SK-N-SH (cell line): ENCODE results near the gene VPS50. TPM values are rescaled to one million over a fixed set of nuclear protein-coding genes. Genes with fewer than 3 reads are reported as not detected.

Source experiments
- CTCF ChIA-PET: fragments of 300-600, 350-600 bp; formaldehyde crosslinking; extraction: SDS; loops from one replicate; lab custom pipeline; 2021; lab: Yijun Ruan, JAX
- POLR2A ChIA-PET: fragments of 350-600 bp; sonication (Branson Sonifier 250); formaldehyde crosslinking; extraction: SDS; loops from one replicate; lab custom pipeline; 2020; ENCODE audit warnings: antibody characterized with exemption, inconsistent platforms; lab: Yijun Ruan, JAX
- DNase-seq: peaks from one replicate; pipeline ENCODE4 v3.0.0; 2012
- H2AFZ ChIP-seq: fragments of 200-600 bp; sonication (generic); 2 replicates; pipeline ENCODE4 v1.8.1; 2016; ENCODE audit warnings: antibody characterized with exemption, mild to moderate bottlenecking, low read depth
- H3F3A ChIP-seq: fragments of 200-600 bp; sonication (generic); replicated peaks from 2 replicates; pipeline ENCODE3; 2016; ENCODE audit warnings: antibody characterized with exemption, mild to moderate bottlenecking; ENCODE audit not compliant: insufficient read depth
- H3K27ac ChIP-seq, 2 experiments: fragments of 200-500 bp in 1 of 2; fragments of 200-600 bp in 1 of 2; sonication (Bioruptor generic) in 1 of 2; sonication (generic), shearing (Covaris generic) in 1 of 2; 2 replicates each; pipeline versions ENCODE4 v1.5.1 to v1.6.1; 2014 to 2016; ENCODE audit warnings: low read depth in 2 of 2, inconsistent platforms in 1 of 2, low read length in 1 of 2, mild to moderate bottlenecking in 1 of 2, mixed read lengths in 1 of 2
- H3K27me3 ChIP-seq: fragments of 200-600 bp; sonication (generic), shearing (Covaris generic); 2 replicates; pipeline ENCODE4 v1.6.1; 2016; ENCODE audit warnings: mixed run types; ENCODE audit not compliant: insufficient read depth
- H3K36me3 ChIP-seq, 2 experiments: fragments of 200-500 bp in 1 of 2; fragments of 200-600 bp in 1 of 2; sonication (Bioruptor generic) in 1 of 2; sonication (generic) in 1 of 2; replicated peaks in 1 of 2; 2 replicates each; pipeline versions ENCODE3 to v1.5.1; 2014 to 2016; ENCODE audit warnings: low read length in 1 of 2, mild to moderate bottlenecking in 1 of 2; ENCODE audit not compliant: insufficient read depth in 2 of 2, control insufficient read depth in 1 of 2
- H3K4me1 ChIP-seq, 2 experiments: fragments of 200-500 bp in 1 of 2; fragments of 200-600 bp in 1 of 2; sonication (Bioruptor generic) in 1 of 2; sonication (generic), shearing (Covaris generic) in 1 of 2; 2 replicates each; pipeline versions ENCODE4 v1.5.1 to v1.6.1; 2014 to 2016; ENCODE audit warnings: low read depth in 1 of 2, low read length in 1 of 2, mixed run types in 1 of 2; ENCODE audit not compliant: insufficient read depth in 2 of 2, control insufficient read depth in 1 of 2
- H3K4me2 ChIP-seq: fragments of 200-600 bp; sonication (generic), shearing (Covaris generic); 2 replicates; pipeline ENCODE4 v1.6.1; 2017; ENCODE audit warnings: mixed run types
- H3K4me3 ChIP-seq, 2 experiments: fragments of 200-500 bp in 1 of 2; fragments of 200-600 bp in 1 of 2; sonication (Bioruptor generic) in 1 of 2; sonication (generic), shearing (Covaris generic) in 1 of 2; 2 replicates each; pipeline versions ENCODE4 v1.5.1 to v1.8.1; 2014 to 2016; ENCODE audit warnings: low read depth in 2 of 2, inconsistent platforms in 1 of 2, low read length in 1 of 2, mild to moderate bottlenecking in 1 of 2, mixed read lengths in 1 of 2, moderate library complexity in 1 of 2
- H3K79me2 ChIP-seq: fragments of 200-600 bp; sonication (generic); 2 replicates; pipeline ENCODE4 v1.8.1; 2017; ENCODE audit warnings: mild to moderate bottlenecking; ENCODE audit not compliant: insufficient read depth
- H3K9ac ChIP-seq: fragments of 200-600 bp; sonication (generic); 2 replicates; pipeline ENCODE4 v1.6.1; 2017; ENCODE audit warnings: mixed run types
- H3K9me2 ChIP-seq: fragments of 200-600 bp; sonication (generic); 2 replicates; pipeline ENCODE4 v1.6.1; 2017; ENCODE audit warnings: mixed run types
- H3K9me3 ChIP-seq: fragments of 200-600 bp; sonication (generic); 2 replicates; pipeline ENCODE4 v1.6.1; 2017; ENCODE audit warnings: mixed run types, mild to moderate bottlenecking, moderate library complexity
- H4K20me1 ChIP-seq: fragments of 200-600 bp; sonication (generic); 2 replicates; pipeline ENCODE4 v1.6.1; 2017; ENCODE audit warnings: mild to moderate bottlenecking, mixed run types; ENCODE audit not compliant: insufficient read depth
- CTCF ChIP-seq: fragments of 200-600 bp; sonication (generic); IDR thresholded peaks from 2 replicates; pipeline ENCODE4 v1.6.1; 2017; ENCODE audit warnings: antibody characterized with exemption, mild to moderate bottlenecking, moderate library complexity
- EP300 ChIP-seq, 2 experiments: IDR thresholded peaks; 2 replicates each; pipeline versions ENCODE4 v1.4.0 to v1.6.1; 2012; ENCODE audit warnings: borderline replicate concordance in 1 of 2, low read depth in 1 of 2, low read length in 1 of 2
- FOXJ3 ChIP-seq: sonication (generic); formaldehyde crosslinking; IDR thresholded peaks from 2 replicates; pipeline ENCODE4 v1.5.1; 2020; ENCODE audit warnings: mild to moderate bottlenecking, missing genetic modification reagents
- MAX ChIP-seq: IDR thresholded peaks from 2 replicates; pipeline ENCODE4 v1.4.0; 2012; ENCODE audit warnings: low read depth
- MXI1 ChIP-seq: IDR thresholded peaks from 2 replicates; pipeline ENCODE4 v1.6.1; 2012; ENCODE audit warnings: mild to moderate bottlenecking, low read depth, low read length, improper control_type of control experiment
- PBX3 ChIP-seq: IDR thresholded peaks from 2 replicates; pipeline ENCODE4; 2012
- REST ChIP-seq: IDR thresholded peaks from 2 replicates; pipeline ENCODE4 v1.6.1; 2012; ENCODE audit warnings: mild to moderate bottlenecking, low read depth, low read length, moderate library complexity
- SIN3A ChIP-seq: IDR thresholded peaks from 2 replicates; pipeline ENCODE4 v1.6.1; 2012; ENCODE audit warnings: low read depth, mild to moderate bottlenecking, low read length, moderate library complexity, borderline replicate concordance
- SMC3 ChIP-seq: IDR thresholded peaks from 2 replicates; pipeline ENCODE4 v1.6.1; 2012; ENCODE audit warnings: low read depth, low read length, improper control_type of control experiment
- TAF1 ChIP-seq: IDR thresholded peaks from 2 replicates; pipeline ENCODE4 v1.6.1; 2012; ENCODE audit warnings: low read depth, mild to moderate bottlenecking, low read length, moderate library complexity, borderline replicate concordance
- USF2 ChIP-seq: fragments of 150-350 bp; IDR thresholded peaks from 2 replicates; pipeline ENCODE4 v1.6.1; 2017; ENCODE audit warnings: antibody characterized with exemption, low read length, low read depth, borderline replicate concordance
- WGBS: methylation state at CpG from one replicate; pipeline ENCODE4 v1.1.6; 2017; ENCODE audit warnings: low lambda C conversion rate; 5-methylcytosine and 5-hydroxymethylcytosine counted together
- polyA plus RNA-seq, 3 experiments: library from polyadenylated mRNA; depleted of rRNA; stranded (reverse); fragments of >200 nt; gene quantifications; 2 replicates each; pipeline ENCODE4 v1.2.3, GENCODE V29; 2012
- TF ChIP-seq, protein P1 (sequence below): fragments of 150-350 bp; IDR thresholded peaks from 2 replicates; pipeline ENCODE4 v1.6.1; 2016; ENCODE audit warnings: mild to moderate bottlenecking, low read depth, low read length

VPS50 gene
- polyA plus RNA-seq, 1 of the 3 experiments (the other 2 are of a cell fraction), result 9.1 TPM

DNA sequence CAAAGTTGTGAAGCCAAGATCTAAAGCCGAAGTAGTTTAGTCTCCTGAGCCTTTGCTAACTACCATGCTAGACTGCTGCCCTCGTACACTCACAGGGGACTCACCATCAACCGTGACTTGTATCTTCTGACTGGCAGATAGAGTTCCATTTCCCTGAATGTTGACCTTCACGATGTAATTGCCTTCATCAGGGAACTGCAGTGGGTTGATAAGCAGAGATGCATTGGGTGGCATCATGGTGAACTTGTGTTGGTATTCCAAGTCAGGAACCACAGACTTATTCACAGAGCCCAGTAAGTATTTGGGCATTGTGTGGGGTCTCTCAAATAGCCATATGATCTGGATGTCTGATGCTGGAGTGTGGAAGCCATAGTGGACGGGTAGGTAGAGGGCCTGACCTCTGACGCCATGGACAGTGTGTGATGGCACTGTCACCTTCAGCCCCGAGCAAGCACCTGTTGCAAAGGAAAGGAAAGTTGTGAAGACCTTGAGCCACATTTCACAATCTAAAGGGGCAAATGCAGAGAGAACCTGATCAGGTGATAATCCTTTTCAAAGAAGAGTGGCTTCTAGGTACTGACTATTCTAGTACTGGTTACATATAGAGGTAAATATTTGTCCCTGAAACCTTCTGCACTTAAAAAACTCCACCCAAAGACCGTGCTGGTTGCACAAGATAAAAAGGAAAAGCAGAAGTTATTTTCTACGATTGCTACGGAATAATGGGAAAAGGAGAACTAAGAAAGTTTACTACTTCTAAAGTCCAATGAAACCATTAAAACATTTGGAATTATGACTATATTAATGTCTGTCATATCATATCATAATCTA is 13.0 kb upstream of the VPS50 start:
- TF ChIP-seq USF2, result no peak
- no peak for TF ChIP-seq SIN3A
- TF ChIP-seq PBX3, result no peak
- TF ChIP-seq FOXJ3 (CRISPR knock-in tag), result no peak
- TF ChIP-seq, protein P1, sequence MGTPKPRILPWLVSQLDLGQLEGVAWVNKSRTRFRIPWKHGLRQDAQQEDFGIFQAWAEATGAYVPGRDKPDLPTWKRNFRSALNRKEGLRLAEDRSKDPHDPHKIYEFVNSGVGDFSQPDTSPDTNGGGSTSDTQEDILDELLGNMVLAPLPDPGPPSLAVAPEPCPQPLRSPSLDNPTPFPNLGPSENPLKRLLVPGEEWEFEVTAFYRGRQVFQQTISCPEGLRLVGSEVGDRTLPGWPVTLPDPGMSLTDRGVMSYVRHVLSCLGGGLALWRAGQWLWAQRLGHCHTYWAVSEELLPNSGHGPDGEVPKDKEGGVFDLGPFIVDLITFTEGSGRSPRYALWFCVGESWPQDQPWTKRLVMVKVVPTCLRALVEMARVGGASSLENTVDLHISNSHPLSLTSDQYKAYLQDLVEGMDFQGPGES, result no peak
- no peak for TF ChIP-seq TAF1
- TF ChIP-seq MXI1, result no peak
- TF ChIP-seq MAX, result no peak
- no peak for TF ChIP-seq SMC3
- no peak for TF ChIP-seq EP300 (IDR thresholded peaks at IDR 0.05; ENCODE audit: borderline replicate concordance in 1 of 2, low read depth in 1 of 2, low read length in 1 of 2)
- TF ChIP-seq CTCF, result no peak
- TF ChIP-seq REST, result no peak
- TF ChIP-seq, all 33 proteins: peak for 0
- H3K36me3 ChIP-seq, result no peaks in the 10 kb centered on the region
- H3K9ac ChIP-seq, result no peak overlapping the region
- DNase-seq, result no peak
- peaks cover 34% of the 10 kb centered on the region for H3K27me3 ChIP-seq
- H3K9me2 ChIP-seq, result no peaks in the 10 kb centered on the region
- 9% methylated on average over 10 of the region's 10 CpGs for WGBS
- H3K79me2 ChIP-seq, result no peaks in the 10 kb centered on the region
- no peak overlapping the region for H3K4me2 ChIP-seq
- CTCF ChIA-PET, result no interaction called here
- H3F3A ChIP-seq, result no peaks in the 10 kb centered on the region
- POLR2A ChIA-PET, result no interaction called here
- no peaks in the 10 kb centered on the region for H3K4me1 ChIP-seq
- no peak overlapping the region for H3K4me3 ChIP-seq
- H2AFZ ChIP-seq, result no peak overlapping the region
- H4K20me1 ChIP-seq, result no peaks in the 10 kb centered on the region
- H3K27ac ChIP-seq, result no peak overlapping the region
- H3K9me3 ChIP-seq, result no peaks in the 10 kb centered on the region
